ENCODE results near the gene RALGPS2.
A peak's percentile ranks its signal among the peaks of the same experiment; 100 is the strongest.
"Not testable (repeated sequence)": the region's sequence is repeated elsewhere in the genome, so short reads cannot be mapped to it uniquely, and the experiment has no call there.

The RALGPS2 gene

DNA sequence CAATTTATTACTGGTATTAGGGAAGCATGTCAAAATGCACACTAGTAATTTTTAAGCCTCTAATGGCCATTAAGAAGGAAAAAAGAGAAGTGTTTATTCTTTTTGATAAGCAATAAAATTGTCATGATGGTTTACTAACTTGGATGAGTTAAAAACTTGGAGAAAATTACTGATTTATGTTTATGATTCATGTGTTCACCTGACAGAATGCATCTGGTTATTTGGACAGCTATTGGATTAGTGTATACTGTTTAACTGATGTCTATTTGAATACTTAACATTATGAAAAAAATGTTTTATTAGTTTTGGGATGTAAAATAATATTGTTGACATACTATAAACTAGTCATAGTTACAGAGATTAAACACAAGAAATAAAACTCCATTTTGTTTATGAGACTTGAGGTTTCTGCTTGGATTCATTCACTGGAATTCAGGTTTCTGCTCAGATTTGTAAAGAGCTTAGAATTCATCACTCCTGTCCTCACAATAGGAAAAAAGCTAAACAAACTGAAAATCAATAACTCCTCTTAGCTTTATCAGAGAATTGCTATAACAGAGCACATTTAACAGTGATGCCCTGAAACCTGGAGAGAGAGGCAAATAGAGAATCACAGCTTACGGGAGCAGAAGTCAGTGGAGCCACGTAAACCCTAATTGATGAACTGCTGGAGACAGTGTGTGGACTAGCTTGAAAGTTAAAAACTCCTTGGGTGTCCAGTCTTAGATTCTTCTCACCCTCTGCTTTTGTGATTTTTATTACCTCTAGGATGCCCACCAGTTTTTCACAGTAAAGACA is 56.7 kb downstream of the RALGPS2 start:
- DNase-seq (ENCODE audit: low spot score) = no peak

DNA sequence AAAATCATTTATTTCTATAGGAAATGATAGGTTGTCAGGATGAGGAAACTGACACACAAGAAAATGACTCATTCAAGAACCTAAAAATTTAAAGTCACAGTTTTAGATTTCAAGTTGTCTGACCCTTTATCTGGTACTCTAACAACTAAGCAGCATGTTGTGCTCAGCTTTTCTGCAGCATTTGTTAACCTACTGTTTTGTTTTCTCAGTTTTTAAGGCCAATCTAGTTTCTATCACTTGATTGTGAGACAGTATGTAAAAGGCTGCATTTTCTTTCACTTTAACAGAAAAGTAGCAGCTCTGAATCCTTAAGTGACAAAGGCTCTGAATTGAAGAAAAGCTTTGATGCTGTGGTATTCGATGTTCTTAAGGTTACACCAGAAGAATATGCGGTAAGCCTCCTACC is 59.1 kb downstream of the RALGPS2 start:
- no peak for DNase-seq (ENCODE audit: low spot score)

DNA sequence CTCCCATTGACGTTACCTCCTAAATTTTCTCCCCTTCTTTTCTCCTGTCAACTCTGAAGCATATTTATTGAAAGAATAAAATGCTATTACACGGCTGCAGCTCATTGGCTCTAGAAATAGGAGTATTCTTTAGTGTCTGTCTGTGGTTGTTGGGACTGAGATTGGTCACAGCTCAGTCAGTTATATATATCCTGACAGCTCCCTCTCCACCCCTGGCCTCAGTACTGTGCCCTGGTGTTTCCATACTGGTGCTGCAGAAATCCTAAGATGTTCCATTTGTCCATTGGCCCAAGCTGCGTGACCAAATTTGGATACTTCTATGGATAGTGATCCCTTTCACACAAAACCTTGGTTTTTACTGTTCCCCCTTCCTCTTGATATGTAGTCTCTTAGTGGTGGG is 67.3 kb downstream of the RALGPS2 start:
- DNase-seq (ENCODE audit: low spot score) = no peak

DNA sequence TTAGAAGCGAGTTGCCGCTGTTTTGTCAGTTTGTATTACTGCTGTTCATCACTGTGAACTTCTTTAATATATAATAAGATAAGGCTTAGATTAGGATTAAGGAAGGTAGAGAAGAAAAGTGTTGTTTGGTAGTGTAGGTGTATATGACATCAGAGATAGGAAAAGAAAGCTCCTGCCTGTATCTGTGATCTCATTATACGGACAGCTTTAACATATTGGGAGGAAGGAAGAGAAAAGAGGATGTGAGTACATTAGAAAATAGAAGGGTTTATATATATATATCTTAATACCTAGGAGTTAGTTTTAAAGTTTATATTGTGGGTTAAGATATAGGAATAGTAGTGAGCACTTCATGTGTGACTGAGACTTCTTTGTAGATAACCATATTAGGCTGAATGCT is 71.0 kb downstream of the RALGPS2 start:
- DNase-seq (ENCODE audit: low spot score) = no peak

DNA sequence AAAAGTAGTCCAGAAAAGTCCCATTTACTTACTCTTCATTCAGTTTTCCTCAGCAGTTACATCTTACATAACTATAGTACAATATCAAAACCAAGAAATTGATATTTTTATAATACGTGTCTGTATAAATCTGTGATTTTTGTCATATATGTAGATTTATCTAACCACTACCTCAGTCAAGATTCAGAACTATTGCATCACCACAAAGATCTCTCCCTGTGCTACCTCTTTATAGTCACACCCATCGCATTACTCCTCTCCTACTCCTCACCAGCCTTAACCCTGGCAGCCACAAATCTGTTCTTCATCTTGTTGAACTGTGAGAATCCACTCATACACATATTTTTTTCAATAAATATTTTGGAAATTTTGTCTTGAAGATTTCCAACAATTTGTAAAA is 72.5 kb downstream of the RALGPS2 start:
- no peak for DNase-seq (ENCODE audit: low spot score)

DNA sequence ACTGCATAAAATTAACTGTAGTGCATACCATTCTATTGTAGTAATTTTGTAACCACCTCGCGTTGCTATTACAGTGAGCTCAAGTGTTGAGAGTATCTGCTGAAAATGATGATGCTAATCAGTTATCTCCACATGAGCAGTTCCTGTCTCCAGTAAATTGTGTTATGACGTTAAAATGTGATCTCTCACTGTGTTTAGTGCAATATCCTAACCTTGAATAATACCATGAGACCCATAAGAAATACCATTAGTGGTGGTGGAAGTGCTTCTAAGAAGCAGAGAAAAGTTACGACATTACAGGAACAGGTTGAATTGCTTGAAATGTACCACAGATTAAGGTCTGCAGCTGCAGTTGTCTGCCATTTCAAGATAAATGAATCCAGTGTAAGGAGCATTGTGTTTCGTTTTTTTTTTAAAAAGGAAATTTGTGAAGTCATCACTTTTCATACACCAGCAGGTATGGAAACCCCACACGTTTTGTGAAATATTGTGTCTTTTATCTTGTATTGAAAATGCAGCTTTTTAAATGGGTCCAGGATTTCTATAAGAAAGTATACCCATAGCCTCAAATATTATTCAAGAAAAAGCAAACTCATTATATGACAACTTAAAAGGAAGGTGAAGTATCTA is 73.3 kb downstream of the RALGPS2 start:
- no peak for DNase-seq (ENCODE audit: low spot score)

DNA sequence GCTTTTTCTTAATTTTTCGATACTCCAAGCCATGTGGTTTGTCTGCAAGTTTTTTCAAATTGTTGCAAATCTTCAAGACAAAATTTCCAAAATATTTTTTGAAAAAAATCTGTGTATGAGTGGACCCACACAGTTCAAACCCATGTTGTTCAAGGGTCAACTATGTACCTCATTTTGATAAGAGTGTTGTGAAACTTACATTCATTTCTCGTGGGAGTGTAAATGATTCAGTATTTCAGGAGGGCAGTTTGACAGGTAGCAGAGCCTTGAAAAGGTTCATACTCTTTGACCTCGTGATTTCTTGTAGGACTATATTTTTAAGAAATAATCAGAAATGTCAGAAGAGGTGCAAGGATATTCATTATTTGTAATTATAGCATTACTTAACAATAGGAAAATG is 77.8 kb downstream of the RALGPS2 start:
- DNase-seq (ENCODE audit: low spot score) = no peak

DNA sequence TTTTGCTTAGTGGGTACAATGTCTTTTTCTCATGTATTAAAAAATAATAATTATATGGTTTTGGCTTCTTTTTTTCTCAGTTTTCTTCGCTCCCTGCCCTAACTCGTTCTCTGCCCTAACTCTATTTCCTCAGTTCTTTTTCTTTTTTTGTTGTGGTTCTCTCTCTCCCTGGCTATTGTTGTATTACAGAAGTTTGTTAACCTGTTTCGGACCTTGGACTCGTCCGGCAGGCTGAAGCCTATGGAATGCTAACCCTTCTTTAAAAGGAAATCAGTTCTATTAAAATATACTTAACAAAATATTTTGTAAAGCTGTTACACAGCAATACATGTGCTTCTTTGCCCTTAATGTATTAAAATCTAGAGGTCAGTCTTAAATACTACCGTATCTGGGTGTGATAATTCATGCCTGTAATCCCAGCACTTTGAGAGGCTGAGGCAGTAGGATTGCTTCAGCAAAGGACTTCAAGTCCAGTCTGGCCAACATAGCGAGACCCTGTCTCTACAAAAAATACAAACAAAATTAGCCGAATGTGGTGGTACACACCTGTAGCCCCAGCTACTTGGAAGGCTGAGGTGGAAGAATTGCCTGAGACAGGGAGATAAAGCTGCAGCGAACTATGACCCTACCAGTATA is 81.7 kb downstream of the RALGPS2 start:
- DNase-seq (ENCODE audit: low spot score) = no peak

DNA sequence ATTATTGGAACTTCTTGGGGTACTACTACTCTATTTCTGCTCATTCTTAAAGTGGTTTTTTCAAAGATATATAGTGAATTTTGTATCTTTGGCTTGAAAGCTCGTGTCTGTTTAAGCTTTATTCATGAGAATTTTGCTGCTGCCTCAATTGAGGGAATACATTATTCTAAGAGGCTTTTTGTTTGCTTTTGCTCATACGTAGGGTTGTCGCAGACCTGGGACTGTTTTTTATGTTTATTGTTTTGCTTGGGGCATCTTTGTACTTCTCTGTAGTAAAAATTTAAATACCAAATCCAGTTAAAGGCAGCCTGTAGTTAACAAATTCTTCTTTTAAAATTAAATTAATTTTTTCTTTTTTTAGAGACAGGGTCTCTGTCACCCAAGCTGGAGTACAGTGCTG is 83.5 kb downstream of the RALGPS2 start:
- no peak for DNase-seq (ENCODE audit: low spot score)

DNA sequence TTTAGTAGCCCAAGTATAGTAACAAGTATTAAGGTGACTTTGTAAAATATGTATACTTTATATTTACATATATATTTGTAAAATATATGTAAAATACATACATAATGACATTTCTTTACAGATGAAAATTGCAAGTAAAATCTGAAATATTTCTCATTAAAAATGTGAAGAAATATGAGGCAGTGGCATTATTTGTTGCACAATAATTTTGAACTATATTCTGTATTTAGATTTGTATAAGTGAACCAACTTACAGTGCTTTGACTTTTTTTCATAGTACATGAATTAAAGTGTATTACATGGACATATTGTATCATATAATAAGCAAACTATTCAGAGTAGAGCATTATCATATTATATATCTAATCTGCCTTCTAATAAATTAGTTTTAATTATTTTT is 85.5 kb downstream of the RALGPS2 start:
- no peak for DNase-seq (ENCODE audit: low spot score)

DNA sequence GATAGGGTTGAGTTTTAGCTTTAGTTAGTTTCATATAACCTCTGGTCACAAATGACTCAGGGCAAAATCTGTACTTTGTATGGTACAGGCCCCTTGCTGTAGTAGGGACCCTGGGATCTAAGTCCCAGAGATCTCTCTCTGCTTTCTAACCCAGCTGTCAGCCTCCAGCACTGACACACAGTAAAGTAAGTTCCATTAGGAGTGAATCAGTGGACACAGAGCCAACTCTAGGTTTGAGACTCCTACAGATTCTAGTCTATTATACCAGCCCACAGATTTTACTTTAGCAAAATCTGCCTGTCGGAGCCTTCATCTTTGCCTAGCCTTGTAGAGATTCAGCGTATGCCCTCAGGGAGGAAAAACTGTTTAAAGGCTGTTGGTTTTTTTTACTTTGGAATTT is 93.4 kb downstream of the RALGPS2 start:
- DNase-seq (ENCODE audit: low spot score) = peak; percentile 52

DNA sequence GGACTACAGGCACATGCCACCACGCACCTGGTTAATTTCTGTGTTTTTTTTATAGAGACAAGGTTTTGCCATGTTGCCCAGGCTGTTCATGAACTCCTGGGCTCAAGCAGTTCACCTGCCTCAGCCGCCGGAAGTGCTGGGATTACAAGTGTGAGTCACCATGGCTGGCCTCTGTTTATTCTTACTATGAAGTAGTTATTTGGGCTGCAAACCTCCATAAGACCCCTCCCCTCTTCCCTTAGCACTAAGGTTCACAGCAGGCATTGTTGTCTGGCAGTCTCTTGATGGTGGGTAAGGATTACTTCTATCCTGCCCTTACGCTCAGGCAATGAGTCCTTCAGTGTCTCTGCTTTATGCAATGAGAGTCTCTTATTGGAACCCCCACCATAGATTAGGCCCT is 94.1 kb downstream of the RALGPS2 start:
- no peak for DNase-seq (ENCODE audit: low spot score)

DNA sequence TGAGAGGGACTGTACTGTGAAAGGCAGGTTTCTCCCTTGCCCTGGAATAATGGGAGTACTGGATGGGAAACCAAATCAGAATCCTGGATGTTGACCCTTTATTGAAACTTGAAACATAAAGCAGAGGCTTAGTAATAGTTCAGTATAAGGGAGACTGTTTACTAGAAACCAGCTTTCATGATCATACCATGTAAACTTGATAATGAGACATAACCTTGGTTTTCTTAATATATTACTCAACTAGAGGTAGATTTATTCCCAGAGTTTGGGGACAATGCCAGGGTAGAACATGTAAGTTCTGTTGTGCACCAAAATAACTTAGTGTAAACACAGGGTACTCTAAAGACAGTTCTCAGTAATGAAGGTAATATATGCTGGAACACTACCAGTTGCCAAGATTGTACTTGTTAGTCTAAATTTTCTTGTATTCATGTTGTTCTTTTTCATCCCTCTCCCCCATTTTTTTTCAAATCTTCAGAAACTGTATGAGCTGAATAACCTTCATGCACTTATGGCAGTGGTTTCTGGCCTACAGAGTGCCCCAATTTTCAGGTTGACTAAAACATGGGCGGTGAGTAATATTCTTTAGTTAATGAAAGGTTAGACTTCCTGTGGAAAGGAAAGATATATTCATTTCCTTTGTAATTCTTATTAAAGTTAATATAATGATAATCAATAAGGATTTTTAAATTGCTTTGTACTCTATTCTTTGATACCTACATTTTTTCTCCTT is 96.3 kb downstream of the RALGPS2 start:
- no peak for DNase-seq (ENCODE audit: low spot score)

DNA sequence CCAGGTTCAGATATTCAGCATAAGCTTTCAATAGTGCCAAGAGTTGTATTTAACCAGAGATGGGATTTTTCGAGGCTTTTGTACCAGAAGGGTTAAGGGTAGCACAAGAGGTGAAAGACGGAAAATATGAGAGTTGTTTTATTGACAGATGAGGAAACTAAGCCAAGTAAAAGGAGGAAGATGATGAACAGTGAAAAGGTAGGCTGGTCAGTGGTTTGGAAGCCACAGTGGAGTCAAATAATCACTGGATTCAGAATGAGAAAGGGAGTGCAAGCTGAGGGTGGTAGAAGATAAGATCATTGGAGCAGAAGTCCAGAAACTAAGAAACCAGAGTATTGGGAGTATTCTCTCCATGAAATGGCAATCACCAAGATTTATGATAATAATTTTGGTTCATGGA is 100.1 kb downstream of the RALGPS2 start:
- no peak for DNase-seq (ENCODE audit: low spot score)

DNA sequence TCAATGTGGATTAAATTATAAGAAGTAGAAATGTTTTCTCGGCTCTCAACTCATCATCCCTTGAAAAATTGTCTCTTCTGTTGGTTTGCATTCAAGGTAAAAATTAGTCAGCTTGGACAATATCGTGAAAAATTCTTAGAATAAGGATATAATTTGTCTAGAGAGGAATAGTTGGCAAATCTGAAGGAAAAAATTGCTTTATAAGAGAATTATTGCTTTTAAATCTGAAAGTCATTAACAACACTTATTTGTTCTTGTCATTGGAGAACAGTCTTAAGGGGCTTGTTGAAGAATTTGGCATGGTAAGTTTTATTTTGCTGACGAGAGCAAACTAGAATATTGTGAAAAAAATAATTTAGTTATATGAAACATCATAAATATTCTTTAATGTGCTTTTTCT is 119.4 kb downstream of the RALGPS2 start:
- no peak for DNase-seq (ENCODE audit: low spot score)

DNA sequence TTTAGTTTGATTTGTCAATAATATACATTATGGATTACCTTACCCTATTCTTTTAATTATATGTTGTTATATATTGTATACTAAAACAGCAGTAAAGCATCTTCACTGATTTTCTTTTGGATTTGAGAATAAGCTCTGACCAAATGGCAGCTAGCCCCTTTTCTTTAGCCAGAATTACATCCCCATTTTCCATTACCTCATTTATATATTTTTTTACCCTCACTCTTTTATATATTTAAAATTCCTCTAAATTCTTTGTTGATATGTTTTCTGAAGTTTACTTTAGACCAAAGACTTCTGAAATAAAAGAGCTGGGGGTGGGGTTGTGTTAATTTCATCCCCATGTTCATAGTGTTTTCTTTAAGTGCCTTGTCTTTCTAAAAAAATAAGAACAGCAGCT is 121.3 kb downstream of the RALGPS2 start:
- DNase-seq (ENCODE audit: low spot score) = no peak

DNA sequence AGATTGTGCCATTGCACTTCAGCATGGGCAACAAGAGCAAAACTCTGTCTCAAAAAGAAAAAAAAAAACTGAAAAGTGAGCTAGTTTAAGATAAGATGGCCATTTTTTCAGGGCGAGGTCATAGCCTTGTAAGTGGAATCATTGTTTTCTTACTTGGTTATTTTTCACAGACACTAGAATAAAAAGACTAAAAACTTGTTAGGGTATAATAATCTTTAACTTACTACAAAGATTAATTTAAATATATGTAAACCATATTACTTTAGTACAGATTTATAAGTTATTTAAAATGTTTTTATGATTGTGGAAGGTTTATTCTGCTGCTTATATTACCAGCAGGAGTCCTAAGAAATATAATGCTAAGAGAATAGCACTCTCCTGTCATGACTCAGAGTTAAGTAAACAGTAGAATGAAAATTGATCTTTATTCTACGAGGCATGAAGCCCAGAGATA is 122.4 kb downstream of the RALGPS2 start:
- peak; percentile 11 for DNase-seq (ENCODE audit: low spot score)

DNA sequence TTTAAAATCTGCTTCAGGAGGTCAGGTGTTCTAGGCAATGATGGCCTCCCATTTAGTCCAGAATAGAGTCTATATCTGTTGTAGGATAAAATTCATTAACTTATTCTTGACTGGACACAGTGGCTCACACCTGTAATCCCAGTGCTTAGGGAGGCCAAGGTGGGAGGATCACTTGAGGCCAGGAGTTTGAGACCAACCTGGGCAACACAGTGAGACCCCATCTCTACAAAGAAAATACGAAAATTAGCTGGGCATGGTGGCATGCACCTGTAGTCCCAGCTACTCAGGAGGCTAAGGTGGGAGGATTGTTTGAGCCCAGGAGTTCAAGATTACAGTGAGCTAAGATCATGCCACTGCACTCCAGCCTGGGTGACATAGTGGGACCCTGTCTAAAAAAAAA is 122.9 kb downstream of the RALGPS2 start:
- DNase-seq (ENCODE audit: low spot score) = not testable (repeated sequence)

DNA sequence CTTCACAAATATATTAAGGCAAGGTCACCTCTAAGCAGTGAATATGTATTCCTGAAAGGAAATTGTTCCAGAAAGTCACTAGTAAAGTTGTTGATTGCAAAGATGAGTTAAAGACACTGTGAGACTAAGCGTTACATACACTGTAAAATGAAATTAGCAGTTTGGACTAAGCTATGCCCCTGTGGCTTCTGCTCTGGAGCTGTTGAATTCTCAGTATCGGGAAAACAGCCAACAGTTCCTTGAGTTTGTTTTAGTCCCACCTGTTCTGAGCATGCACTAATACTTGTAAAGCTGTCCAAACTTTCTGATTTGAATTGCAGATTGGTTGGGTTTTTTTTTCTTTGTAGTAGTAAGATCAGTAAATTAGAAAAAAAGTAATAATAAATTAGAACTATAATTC is 124.9 kb downstream of the RALGPS2 start:
- DNase-seq (ENCODE audit: low spot score) = no peak

DNA sequence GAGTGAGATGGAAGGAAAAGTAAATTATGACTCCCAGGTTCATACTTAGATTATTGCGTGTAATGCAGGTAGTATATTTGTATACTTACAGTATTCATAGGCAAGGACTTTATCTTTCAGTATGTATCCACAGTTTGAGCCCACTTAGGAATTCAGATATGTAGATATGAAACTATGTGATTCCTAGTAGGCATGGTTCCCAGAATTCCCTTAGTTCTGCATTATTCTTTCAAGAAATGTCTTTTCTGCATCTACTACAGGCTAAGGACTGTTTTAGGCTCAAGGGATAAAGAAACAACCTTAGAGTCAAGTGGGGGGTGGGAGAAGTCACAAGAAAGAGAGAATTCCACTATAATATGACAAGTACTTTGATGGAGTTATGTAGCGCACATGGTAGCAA is 132.1 kb downstream of the RALGPS2 start:
- no peak for DNase-seq (ENCODE audit: low spot score)

DNA sequence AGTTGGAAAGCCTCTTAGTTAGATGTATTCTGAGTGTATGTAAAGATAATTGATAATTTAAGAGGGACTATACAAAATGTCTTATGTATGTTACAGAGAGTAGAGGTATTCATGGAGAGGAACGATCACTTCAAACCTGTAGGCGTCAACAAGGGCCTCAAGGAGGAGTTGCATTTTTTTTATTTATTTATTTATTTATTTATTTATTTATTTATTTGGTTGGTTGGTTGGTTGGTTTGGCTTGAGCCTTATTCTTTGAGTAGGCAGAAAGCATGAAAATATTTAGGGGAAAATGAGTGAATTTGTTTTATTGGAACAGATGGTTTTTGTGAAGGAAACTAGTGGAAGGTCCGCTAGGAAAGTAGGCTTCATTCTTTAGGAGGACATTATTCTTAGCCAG is 137.4 kb downstream of the RALGPS2 start:
- no peak for DNase-seq (ENCODE audit: low spot score)

DNA sequence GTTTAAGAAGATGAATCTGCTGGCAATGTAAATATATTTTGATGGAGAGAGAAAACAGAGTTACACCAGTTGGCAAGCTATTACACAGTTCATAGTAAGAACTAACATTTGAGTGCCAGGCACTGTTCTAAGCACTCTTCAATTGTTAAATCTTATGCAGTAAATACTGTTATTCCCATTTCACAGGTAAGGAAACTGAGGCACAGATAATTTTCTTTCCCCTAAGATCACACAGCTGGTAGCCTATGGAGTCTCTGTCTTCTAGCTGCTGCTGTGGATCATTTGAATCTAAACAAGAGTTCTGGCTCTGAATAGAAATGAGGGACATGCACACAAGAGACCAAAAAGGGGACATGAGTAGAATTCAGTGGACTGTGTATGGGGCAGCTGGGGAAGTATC is 137.8 kb downstream of the RALGPS2 start:
- no peak for DNase-seq (ENCODE audit: low spot score)

DNA sequence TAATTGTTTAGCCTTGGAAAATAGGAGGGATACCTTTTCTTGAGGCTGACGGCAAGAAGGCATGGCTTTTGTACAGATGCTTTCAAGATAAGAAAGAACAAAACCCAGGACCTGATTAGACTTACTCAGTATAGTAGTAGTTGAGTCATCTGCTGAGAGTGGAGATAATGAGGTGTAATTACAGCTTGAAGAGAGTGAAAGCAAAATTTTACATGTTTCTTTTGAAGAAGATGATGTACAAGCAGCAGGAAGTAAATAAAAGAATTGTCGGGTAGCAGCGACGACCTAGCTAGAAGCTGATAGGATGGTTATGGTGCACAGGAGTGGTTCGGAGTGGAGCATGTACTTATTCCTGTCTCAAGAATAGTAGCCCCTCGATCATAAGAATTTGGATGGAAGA is 139.3 kb downstream of the RALGPS2 start:
- DNase-seq (ENCODE audit: low spot score) = peak; percentile 5
